ENCODE measurements around the gene CLNK.

CLNK gene

DNA sequence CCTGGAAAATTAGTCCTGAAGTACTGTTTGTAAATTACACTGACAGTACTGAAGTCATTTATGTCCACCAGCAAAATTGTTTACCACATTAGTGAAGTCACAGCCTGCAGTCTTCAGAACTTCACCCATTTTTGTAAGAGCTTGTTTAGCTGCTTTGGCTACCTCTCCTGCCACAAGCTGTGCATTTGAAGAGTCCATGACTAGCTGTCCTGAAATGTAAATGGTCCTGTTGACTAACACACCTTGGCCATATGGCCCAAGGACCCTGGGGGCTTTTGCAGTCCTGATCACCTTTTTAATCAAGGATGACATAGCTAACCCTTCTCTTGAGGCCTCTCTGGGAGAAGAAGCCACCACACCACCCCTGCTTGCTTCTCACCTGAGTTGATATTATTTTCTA lies 205.9 kb downstream of the CLNK start:
- H3K36me3 ChIP-seq (ENCODE audit: control insufficient read depth, insufficient read depth, low read length), result no peaks in the 10 kb centered on the region
- no peak overlapping the region for H3K4me3 ChIP-seq (ENCODE audit: low read length)
- no peaks in the 10 kb centered on the region for H3K27me3 ChIP-seq (ENCODE audit: control insufficient read depth, insufficient read depth, low read length)
- H3K9me3 ChIP-seq (ENCODE audit: control insufficient read depth, low read length), result no peaks in the 10 kb centered on the region
- H3K4me1 ChIP-seq (ENCODE audit: control insufficient read depth, insufficient read depth, low read length), result no peaks in the 10 kb centered on the region
- H3K9ac ChIP-seq (ENCODE audit: low read length), result no peak overlapping the region

GRCh38 chr4:10470505-10470904 lies 214.1 kb downstream of the CLNK start:
- no peaks in the 10 kb centered on the region for H3K9me3 ChIP-seq (ENCODE audit: control insufficient read depth, low read length)
- no peaks in the 10 kb centered on the region for H3K27me3 ChIP-seq (ENCODE audit: control insufficient read depth, insufficient read depth, low read length)
- no peak overlapping the region for H3K9ac ChIP-seq (ENCODE audit: low read length)
- no peak overlapping the region for H3K4me3 ChIP-seq (ENCODE audit: low read length)
- no peaks in the 10 kb centered on the region for H3K36me3 ChIP-seq (ENCODE audit: control insufficient read depth, insufficient read depth, low read length)
- no peaks in the 10 kb centered on the region for H3K4me1 ChIP-seq (ENCODE audit: control insufficient read depth, insufficient read depth, low read length)

GRCh38 chr4:10466161-10466560 lies 218.4 kb downstream of the CLNK start:
- Histone ChIP-seq H3K9ac (ENCODE audit: low read length) (no peak overlapping the region), H3K4me1 (ENCODE audit: control insufficient read depth, insufficient read depth, low read length) (peaks cover 7% of the 10 kb centered on the region), H3K4me3 (ENCODE audit: low read length) (no peak overlapping the region), H3K27me3 (ENCODE audit: control insufficient read depth, insufficient read depth, low read length) (peaks cover 18% of the 10 kb centered on the region), H3K36me3 (ENCODE audit: control insufficient read depth, insufficient read depth, low read length) (no peaks in the 10 kb centered on the region), H3K9me3 (ENCODE audit: control insufficient read depth, low read length) (no peaks in the 10 kb centered on the region)

- H3K4me3 ChIP-seq (ENCODE audit: low read length), result no peak overlapping the region
- H3K4me1 ChIP-seq (ENCODE audit: control insufficient read depth, insufficient read depth, low read length), result peaks cover 7% of the 10 kb centered on the region
- no peaks in the 10 kb centered on the region for H3K9me3 ChIP-seq (ENCODE audit: control insufficient read depth, low read length)
- H3K27me3 ChIP-seq (ENCODE audit: control insufficient read depth, insufficient read depth, low read length), result peaks cover 34% of the 10 kb centered on the region
- no peak overlapping the region for H3K9ac ChIP-seq (ENCODE audit: low read length)
- H3K36me3 ChIP-seq (ENCODE audit: control insufficient read depth, insufficient read depth, low read length), result no peaks in the 10 kb centered on the region
Measured at GRCh38 chr4:10462876-10463275, 221.7 kb downstream of the CLNK start.

GRCh38 chr4:10461850-10462400 lies 222.6 kb downstream of the CLNK start:
- no peak overlapping the region for H3K9ac ChIP-seq (ENCODE audit: low read length)
- H3K4me3 ChIP-seq (ENCODE audit: low read length), result no peak overlapping the region
- H3K9me3 ChIP-seq (ENCODE audit: control insufficient read depth, low read length), result no peaks in the 10 kb centered on the region
- H3K4me1 ChIP-seq (ENCODE audit: control insufficient read depth, insufficient read depth, low read length), result peaks cover 7% of the 10 kb centered on the region
- no peaks in the 10 kb centered on the region for H3K36me3 ChIP-seq (ENCODE audit: control insufficient read depth, insufficient read depth, low read length)
- H3K27me3 ChIP-seq (ENCODE audit: control insufficient read depth, insufficient read depth, low read length), result peaks cover 37% of the 10 kb centered on the region

DNA sequence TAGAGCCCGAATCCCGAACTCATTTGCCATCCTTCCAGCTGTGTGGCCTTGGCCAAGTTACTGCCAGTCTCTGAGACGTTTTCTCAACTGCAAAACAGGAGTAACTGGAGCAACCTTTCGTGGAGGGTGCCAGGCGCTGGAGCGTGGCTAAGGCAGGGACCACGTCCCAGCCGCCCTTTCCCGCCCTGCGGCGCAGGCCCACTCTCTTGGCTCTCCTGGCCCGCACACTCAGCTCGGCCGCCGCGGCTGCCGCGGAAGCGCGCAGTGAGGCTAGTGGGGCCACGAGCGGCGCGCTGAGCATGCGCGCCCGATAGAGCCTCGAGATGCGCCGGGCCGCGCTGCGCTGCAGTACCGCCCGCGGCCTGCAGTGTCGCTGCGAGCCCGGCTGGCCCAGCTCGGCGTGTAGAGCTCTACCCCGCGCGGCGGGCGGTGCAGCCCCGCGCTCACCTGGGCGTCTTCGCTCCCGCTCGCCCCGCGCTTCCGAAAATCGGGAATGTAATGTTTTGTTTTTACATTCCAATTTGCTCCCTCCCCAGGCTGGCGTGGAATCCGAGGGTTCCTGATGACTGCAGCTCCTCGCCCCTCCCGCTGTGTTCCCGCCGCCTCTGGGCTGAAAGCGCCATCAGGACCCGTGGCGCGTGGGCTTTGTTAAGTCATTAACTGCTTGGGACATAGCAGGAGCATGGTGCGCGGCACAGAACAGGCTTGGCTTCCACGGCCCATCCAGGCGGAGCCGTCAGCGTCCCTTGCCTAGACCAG lies 223.3 kb downstream of the CLNK start:
- peaks cover 37% of the 10 kb centered on the region for H3K27me3 ChIP-seq (ENCODE audit: control insufficient read depth, insufficient read depth, low read length)
- H3K36me3 ChIP-seq (ENCODE audit: control insufficient read depth, insufficient read depth, low read length), result no peaks in the 10 kb centered on the region
- H3K9me3 ChIP-seq (ENCODE audit: control insufficient read depth, low read length), result no peaks in the 10 kb centered on the region
- H3K4me1 ChIP-seq (ENCODE audit: control insufficient read depth, insufficient read depth, low read length), result peaks cover 7% of the 10 kb centered on the region
- no peak overlapping the region for H3K4me3 ChIP-seq (ENCODE audit: low read length)
- H3K9ac ChIP-seq (ENCODE audit: low read length), result no peak overlapping the region

GRCh38 chr4:10460313-10461047 lies 224.1 kb downstream of the CLNK start:
- Histone ChIP-seq H3K4me1 (ENCODE audit: control insufficient read depth, insufficient read depth, low read length) (peaks cover 7% of the 10 kb centered on the region), H3K4me3 (ENCODE audit: low read length) (no peak overlapping the region)

GRCh38 chr4:10459305-10459704 lies 225.3 kb downstream of the CLNK start:
- Histone ChIP-seq H3K9ac (ENCODE audit: low read length) (no peak overlapping the region), H3K27me3 (ENCODE audit: control insufficient read depth, insufficient read depth, low read length) (peaks cover 37% of the 10 kb centered on the region), H3K4me1 (ENCODE audit: control insufficient read depth, insufficient read depth, low read length) (peaks cover 7% of the 10 kb centered on the region), H3K9me3 (ENCODE audit: control insufficient read depth, low read length) (no peaks in the 10 kb centered on the region), H3K36me3 (ENCODE audit: control insufficient read depth, insufficient read depth, low read length) (no peaks in the 10 kb centered on the region), H3K4me3 (ENCODE audit: low read length) (no peak overlapping the region)

More at GRCh38 chr4:10460313-10461047, 224.1 kb downstream of the CLNK start:
- H3K36me3 ChIP-seq (ENCODE audit: control insufficient read depth, insufficient read depth, low read length), result no peaks in the 10 kb centered on the region
- H3K27me3 ChIP-seq (ENCODE audit: control insufficient read depth, insufficient read depth, low read length), result peaks cover 37% of the 10 kb centered on the region
- H3K9ac ChIP-seq (ENCODE audit: low read length), result no peak overlapping the region
- H3K9me3 ChIP-seq (ENCODE audit: control insufficient read depth, low read length), result no peaks in the 10 kb centered on the region

DNA sequence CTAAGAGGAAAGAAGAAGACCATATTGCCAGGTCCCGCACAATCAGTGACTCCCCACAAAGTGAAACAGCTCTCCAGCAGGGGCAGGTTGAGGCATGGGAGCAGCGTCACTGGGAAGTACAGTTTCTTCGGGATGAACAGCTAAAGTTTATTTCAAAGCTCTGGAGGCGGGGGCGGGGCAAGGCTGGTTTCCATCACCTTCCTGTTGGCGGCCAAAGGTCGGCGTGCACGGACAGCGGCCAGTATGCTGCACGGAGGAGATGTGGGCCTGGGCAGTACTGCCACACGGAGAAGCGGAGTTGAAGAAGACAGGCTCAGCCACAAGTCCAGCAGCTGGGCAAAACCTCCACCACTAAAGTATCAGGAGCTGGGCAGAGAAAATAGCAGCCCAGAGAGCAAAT lies 226.4 kb downstream of the CLNK start:
- H3K9me3 ChIP-seq (ENCODE audit: control insufficient read depth, low read length), result no peaks in the 10 kb centered on the region
- H3K27me3 ChIP-seq (ENCODE audit: control insufficient read depth, insufficient read depth, low read length), result peaks cover 37% of the 10 kb centered on the region
- no peak overlapping the region for H3K9ac ChIP-seq (ENCODE audit: low read length)
- H3K4me3 ChIP-seq (ENCODE audit: low read length), result no peak overlapping the region
- no peaks in the 10 kb centered on the region for H3K36me3 ChIP-seq (ENCODE audit: control insufficient read depth, insufficient read depth, low read length)
- peaks cover 7% of the 10 kb centered on the region for H3K4me1 ChIP-seq (ENCODE audit: control insufficient read depth, insufficient read depth, low read length)

- Histone ChIP-seq H3K36me3 (ENCODE audit: control insufficient read depth, insufficient read depth, low read length) (no peaks in the 10 kb centered on the region), H3K9ac (ENCODE audit: low read length) (peak within 1 kb of the TSS; percentile 22), H3K9me3 (ENCODE audit: control insufficient read depth, low read length) (no peaks in the 10 kb centered on the region), H3K4me3 (ENCODE audit: low read length) (peak within 1 kb of the TSS; percentile 20), H3K27me3 (ENCODE audit: control insufficient read depth, insufficient read depth, low read length) (peaks cover 29% of the 10 kb centered on the region), H3K4me1 (ENCODE audit: control insufficient read depth, insufficient read depth, low read length) (peaks cover 7% of the 10 kb centered on the region)
Measured at GRCh38 chr4:10457255-10457801, 227.2 kb downstream of the CLNK start, which contains the start of gene ZNF518B. TSS of gene ZNF518B (minus strand) at chr4:10457426. CDS start at chr4:10446328, 11,098 bp downstream.

- Histone ChIP-seq H3K4me3 (ENCODE audit: low read length) (peak overlapping the region; percentile 20), H3K27me3 (ENCODE audit: control insufficient read depth, insufficient read depth, low read length) (peaks cover 23% of the 10 kb centered on the region), H3K4me1 (ENCODE audit: control insufficient read depth, insufficient read depth, low read length) (peaks cover 4% of the 10 kb centered on the region), H3K9me3 (ENCODE audit: control insufficient read depth, low read length) (no peaks in the 10 kb centered on the region), H3K36me3 (ENCODE audit: control insufficient read depth, insufficient read depth, low read length) (no peaks in the 10 kb centered on the region), H3K9ac (ENCODE audit: low read length) (peak overlapping the region; percentile 11)
Measured at GRCh38 chr4:10456595-10457254, 227.8 kb downstream of the CLNK start.
